CD4-positive, alpha-beta T cell treated with Interleukin-17A for 4 hours (primary cell): ENCODE measurements around the gene SHISA2.
"Not testable (repeated sequence)": the region's sequence is repeated elsewhere in the genome, so short reads cannot be mapped to it uniquely, and the experiment has no call there.

Experiments
- DNase-seq: peaks from one replicate; pipeline ENCODE4 v3.0.0-alpha.2; 2020; ENCODE audit warnings: mixed read lengths

SHISA2 gene

DNA sequence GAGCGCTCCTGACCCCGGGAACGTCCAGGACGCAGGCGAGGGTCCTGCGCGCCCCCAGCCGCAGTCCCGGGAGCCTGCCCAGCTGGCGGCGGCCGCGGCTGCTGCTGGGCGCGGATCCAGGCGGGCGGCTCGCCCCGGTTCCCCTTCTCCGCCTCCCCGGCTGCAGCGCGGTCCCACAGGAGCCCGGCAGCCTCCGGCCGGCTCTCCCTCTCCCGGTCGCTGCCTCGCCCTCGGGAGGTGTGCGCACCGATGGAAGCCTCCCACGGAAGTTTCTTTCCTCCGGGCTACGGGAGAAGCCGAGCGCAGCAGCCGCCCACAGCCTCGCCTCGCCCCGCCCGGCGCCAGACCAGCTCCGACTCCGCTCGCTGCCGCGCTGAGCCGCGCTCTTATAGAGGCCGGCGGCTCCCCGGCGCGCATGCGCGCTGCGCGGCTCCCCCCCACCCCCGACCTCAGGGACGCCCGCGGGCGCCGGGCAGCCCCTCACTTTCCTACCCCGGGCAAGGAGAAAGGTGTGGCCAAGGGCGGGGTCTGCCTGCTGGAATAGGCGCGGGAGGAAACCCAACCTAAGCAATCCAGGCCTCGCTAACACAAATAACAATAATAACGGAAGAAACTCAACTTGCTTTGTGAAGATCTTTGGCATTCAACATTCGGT lies at the start of gene SHISA2:
SHISA2 (minus strand) TSS at position 360 of the 655 bp plus-strand sequence. CDS start 1,041 bp downstream, outside the sequence.
- peak; percentile 67 for DNase-seq

DNA sequence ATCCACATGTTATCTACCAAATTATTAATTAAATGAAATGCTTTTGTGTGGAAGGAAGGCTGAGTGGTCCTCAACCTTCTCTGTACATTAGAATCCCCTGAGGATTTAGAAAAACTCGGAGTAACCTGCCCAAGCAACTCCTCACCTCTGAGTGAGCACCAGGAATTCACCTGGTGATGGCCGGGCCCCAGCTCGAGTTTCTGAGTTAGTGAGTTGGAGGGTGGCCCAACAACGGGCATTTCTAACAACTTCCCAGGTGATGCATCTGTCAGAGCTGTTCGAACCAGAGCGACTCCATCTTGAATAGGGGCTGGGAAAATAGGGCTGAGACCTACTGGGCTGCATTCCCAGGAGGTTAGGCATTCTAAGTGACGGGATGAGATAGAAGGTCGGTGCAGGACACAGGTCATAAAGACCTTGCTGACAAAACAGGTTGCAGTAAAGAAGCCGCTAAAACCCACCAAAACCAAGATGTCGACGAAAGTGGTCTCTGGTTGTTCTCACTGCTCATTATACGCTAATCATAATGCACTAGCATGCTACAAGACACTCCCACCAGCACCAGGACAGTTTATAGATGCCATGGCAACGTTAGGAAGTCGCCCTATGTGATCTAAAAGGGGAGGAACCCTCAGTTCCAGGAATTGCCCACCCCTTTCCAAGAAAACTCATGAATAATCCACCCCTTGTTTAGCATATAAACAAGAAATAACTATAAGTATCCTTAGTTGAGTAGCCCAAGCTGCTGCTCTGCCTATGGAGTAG lies 44.2 kb upstream of the SHISA2 start:
- DNase-seq = no peak

DNA sequence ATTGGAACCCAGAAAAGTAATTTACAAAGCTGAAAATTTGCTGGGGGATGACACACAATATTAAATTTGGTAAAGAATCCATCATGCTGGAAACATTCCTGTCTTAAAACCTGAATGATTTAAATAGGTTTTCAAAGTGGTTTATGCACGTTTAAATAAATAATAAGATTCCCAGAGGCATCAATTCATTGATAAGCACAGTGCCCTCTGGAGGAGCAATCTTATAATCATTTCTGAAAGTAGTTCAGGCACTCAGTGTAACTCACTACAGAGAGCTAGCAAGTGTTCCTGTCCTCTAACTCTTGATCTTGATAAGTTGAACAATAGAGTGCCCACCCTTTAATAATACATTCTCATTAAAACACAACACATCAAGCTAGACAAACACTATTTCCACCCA lies 43.5 kb upstream of the SHISA2 start:
- DNase-seq = no peak

DNA sequence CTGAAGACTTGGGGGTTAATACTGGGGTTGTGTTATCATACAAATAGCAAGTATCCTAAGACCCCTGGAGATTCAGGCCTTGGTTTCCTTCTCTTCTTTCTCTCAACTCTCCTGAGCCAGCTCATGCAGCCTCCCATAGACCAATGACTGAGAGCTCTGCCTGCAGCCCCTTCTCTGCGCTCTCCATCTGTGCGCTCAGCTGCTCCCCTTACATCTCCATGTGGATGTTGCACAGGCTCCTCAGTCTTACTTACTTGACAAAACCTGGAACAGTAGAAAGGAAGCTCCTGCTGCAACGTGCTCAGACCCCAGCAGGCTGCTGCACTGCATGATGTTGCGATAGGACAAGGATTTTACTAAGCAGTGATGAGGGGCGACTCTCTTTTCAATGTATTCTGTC lies 25.0 kb upstream of the SHISA2 start:
- DNase-seq = not testable (repeated sequence)

DNA sequence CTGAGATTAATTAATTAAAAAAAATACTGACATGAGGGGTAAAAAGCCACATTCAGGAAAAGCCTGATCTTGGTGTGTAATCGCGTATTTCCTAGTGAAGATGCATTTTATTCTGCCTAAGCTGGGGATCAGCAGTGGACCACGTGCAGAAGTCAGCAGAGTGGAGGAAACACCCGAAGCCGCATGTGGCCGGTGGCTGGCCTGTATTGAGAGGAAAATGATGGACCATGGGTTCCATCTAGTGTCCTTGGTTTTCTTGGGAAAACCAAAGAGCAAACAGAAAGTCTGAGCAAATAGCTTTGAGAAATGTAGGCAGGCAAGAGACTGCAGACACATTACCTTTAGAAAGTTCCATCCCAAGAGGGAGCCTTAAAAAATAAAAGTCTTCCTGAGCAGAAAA lies 23.7 kb upstream of the SHISA2 start:
- no peak for DNase-seq

DNA sequence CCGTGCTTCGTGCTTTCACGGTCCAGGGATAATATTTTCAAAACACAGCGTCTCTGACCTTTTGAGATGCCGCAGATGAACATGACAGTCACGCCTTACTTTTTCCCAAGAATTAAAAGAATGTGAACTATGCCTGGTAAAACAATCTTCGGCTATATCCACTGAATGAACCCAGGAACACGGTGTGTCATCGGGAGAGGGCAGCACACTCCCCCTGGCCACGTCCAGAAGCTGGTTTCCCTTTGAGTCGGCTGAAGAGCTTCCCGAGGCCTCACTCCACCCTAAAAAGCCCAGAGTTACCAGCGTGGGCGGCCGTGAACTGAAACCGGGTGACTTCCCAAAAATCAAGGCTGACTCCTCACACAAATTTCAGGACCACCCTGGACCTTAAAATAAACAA lies 22.9 kb upstream of the SHISA2 start:
- no peak for DNase-seq

DNA sequence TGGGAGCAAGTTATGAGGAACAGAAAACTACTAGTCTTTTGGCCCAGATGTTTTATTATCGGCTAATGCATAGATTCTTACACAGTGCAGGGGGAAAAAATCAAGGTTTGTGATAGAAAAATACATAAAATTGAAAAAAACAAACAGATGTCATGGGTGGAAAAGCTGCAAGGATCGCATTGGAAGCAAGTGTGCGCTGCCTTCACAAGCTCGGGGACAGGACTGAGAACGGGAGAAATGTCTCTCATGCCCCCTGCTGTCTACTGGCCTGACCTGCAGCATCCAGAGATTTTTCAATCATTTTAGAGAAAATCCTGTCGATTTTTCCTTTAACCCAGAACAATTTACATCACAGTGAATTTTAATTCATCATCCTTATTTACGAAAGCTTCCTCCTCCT lies 20.5 kb upstream of the SHISA2 start:
- not testable (repeated sequence) for DNase-seq

DNA sequence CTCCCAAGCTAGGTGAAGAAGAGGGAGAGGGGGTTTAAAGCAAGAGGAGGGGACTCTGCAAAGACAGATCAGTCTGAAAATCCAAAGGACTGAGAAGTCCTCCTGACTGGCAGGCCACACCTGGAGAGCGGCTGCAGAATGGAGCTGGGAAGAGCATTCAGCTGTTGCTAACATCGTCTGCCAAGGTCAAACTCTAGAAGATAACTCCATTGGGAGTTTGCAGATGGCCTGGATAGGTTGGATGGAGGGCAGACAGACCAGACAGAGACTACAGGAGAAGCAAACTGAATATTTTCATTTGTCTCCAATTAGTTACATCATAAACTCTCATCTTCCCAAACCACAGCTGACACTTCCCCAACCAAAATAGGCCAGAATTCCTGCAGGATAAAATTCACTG lies 19.9 kb upstream of the SHISA2 start:
- no peak for DNase-seq

DNA sequence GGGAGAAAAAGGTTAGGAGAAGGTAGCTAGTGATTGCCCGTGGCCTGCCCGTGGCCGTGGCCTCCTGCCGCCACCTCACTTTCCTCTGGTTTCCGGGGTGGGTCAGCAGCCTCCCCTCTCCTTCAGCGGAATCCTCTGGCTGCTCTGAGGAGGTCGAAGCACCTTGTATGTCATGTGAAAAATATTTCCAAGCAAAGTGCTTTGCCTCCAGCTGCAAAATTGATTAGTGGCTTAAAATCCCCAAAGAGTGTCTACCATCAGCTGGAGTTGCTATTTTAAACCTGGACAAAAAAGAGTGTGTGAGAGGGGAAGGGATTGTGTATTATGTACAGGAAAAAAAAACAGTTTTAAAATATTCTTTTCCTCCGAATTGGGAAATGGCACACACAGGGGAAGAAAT lies 17.8 kb upstream of the SHISA2 start:
- not testable (repeated sequence) for DNase-seq

DNA sequence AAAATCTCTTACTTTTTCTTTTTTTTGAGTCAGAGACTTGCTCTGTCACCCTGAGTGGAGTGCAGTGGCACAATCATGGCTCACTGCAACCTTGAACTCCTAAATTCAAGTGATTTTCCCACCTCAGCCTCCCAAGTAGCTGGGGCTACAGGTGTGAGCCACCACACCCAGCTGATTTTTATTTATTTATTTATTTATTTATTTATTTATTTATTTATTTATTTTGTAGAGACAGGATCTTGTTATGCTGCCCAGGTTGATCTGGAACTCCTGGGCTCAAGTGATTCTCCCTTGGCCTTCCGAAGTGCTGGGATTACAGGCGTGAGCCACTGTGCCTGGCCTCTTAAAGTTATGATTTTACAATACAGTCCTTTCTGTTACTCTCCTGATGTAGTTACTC lies 16.6 kb upstream of the SHISA2 start:
- not testable (repeated sequence) for DNase-seq

DNA sequence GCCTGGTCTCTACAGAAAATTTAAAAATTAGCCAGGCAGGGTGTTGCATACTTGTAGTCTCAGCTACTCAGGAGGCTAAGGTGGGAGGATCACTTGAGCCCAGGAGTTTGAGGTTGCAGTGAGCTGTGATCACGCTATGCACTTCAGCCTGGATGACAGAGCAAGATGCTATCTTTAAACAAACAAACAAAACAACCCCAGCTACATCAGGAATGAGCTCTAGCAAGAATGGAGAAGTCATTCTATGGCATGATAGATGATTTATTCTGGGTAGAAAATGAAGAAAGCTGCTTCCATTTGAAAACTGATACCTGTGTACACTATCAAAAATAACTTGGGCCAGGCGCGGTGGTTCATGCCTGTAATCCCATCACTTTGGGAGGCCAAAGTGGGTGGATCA lies 15.8 kb upstream of the SHISA2 start:
- no peak for DNase-seq

DNA sequence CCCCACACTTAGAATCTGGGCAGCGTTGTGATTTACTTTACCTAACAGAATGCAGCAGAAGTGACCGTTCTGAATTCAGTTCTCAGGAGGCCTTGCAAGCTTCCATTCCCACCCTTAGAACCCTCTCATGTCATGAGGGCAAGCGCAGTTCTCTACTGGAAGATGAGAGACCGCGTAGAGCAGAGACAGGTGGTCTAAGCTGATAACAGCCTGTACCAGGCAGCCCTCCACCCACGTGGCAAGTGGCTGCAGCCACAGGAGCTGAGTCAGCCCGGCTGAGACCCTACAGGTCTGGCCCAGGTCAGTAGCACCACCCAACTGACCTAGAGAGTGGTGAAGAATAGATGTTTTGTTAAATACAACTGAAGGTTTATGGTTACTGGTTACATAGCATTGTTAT lies 14.7 kb upstream of the SHISA2 start:
- not testable (repeated sequence) for DNase-seq

DNA sequence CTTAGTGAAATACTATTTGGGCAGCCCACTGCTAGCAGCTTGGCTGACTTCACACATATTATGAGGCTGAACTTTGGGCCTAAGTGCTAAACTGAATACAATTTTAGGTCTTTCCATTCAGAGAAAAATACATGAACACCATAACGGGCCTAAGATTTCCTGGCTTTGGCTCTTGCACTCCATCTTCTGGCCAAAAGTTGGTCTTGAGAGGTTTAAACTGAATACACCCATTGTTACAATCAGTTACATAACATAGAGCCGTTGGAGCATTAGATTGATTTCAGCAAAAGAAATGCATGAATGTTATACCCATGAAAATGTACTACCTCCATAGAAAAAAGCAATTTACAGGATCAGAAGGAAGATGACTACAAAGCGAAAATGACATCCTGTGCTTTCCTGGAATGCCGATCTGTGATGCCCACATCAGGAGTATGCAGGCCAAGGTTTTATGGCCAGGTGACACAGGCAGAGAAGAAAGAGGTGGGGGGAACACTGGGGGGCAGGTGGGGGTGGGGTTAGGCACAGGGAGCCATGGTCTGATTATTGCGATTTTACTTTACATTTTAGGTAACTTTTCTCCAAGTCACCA lies 11.1 kb upstream of the SHISA2 start:
- peak; percentile 54 for DNase-seq

DNA sequence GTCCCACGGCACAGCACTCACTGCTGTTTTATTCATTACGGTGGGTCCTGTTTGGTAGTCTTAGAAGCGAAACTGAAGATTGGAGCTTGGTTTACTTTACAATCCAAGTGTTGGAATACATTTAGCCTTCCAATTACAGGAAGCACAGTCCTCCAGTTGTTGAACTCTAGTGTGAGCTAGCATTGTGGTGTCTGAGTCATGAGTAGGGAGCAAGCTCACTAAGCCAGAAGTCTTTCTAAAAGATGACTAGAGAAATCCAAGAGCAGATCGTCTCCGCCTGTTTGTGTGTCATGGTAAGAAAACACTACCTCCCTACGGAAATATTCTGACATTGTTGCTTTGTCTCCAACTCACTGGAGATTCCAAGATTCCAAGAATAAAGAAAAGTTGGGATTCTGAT lies 10.1 kb upstream of the SHISA2 start:
- no peak for DNase-seq

DNA sequence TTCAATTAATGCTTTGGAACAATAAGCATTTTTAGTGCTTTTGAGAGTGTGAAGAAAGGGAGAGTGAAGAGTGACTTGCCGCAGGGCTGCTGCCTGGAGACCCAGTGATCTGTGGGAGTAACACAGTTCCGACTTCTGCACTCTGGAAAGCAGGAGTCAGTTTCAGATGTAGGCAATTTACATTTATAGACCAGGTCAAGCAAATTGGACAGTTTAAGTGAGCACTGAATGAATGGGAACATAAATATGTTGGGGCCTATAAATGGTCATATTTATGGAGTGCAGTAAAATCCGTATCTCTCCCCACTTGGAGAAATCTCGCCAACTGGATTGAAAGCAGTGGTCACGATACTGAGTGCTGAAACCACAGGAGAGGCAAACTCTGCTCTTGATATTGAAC lies 9.4 kb upstream of the SHISA2 start:
- DNase-seq = no peak

DNA sequence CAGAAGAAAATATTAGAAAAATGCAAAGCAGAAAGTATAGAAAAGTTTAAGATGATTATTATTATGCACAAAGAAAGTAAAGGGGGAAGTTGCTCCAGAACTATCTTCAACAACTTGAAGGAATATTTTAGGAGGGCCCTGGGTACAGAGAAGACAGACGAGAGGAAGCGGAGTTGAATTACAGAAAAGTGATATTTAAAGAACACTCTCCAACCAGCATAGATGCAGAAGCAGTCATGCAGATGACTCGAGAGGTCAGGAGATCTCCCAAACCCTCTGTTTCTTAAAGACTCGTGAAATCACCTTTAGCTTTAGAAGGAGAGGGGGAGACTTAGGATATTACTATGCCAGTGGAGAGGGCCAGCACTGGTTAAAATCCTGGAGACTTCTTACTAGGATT lies 8.5 kb upstream of the SHISA2 start:
- DNase-seq = no peak

DNA sequence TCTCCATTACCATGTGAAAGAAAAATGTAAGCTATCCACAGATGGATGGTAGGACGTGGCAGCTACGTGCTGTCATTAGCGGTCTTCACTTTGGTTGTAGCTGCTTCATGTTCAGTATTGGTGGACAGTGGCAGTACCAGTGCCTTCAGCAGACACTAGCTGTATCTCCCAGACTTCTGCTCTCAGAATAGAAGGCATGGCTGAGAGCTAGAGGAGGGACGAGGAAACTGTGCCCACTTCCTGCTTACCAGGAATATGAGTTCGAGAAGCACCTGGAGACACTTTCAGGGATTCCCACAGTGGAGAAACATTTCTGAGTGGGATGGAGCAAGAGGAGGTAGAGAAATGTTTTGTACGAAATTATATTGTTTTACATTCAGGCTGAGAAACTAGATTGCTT lies 6.9 kb upstream of the SHISA2 start:
- no peak for DNase-seq

DNA sequence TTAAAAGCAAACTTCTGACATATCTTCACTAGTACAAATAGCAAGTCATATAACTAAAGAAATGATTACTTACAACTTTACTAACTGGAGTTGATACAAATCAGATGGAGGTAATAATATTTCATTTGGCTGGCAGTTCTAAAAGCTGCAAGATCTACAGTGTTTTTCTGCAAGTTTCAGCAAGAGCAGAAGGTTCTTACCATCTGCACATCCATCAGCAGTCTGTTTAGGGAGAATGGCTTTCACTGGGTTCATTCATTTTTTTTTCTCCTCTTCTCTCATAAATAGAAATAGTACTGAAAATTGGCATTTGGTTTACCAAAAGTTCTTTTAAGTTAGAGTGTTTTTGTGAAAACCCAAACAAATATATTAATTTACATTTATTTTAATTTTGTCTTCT lies 3.1 kb upstream of the SHISA2 start:
- no peak for DNase-seq

DNA sequence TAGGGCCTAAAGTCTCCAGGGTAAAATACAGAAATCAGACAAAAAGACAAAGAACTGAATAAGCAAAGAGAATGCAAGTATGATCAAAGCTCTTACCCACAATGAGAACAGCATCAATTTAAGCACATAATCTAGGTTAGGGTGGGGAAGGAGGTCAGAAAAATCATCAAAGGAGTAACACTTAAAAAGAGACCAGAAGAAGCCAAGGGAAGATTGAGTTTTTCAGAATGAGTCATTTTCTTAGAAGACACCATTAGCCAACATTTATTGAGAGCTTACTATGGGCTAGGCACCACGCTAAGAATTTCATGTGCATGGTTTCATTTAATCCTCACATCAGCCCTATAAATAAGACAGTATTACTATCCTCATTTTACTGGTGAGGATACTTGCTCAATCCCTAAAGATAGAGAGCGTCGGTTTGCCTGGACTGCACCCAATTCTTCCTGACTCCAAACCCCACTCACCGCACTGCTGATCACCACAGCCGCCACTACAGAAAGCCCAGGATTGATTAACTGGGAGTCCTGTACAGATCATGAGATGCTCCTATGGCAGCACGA lies 1.7 kb upstream of the SHISA2 start:
- DNase-seq = no peak

DNA sequence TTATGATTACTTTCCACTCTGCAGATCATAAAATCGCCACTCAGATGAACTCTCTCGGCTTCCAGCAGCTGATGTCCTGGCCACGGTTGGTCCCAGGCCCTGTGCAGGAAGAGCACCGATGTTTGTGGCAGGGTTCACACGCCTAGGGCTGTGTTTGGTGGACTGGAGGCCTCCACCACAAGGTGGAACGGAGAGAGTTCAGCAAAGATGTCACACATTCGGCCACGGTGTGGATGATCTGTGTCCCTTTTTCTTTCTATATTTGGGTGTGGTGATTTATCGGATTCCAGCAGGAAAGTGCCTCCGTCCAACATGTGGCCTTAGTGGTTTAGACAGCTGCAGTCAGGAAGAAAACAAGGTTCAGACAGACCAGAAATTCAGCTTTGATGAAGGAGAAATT lies 521 bp upstream of the SHISA2 start:
- DNase-seq = no peak

DNA sequence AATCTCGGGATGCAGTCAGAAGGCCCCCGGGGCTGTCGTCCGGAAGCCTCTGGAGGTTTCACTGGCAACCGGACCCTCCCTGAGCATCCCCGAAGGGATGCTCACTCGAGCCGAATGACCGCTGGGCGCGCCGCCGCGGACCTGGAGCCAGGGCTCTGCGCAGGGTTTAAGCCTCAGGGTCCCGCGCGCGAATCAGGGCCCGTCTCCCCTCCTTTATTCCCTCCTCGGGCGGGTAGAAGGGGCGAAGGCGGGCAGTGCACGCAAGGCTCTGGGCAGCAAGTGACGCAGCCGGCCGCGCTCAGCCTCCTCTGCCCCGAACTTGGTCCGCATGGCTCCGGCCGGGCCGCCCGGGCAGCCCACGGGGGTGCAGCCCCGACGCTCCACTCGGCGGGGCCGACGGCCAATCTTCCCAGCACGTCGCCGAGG lies 572 bp downstream of the SHISA2 start:
- peak; percentile 3 for DNase-seq

DNA sequence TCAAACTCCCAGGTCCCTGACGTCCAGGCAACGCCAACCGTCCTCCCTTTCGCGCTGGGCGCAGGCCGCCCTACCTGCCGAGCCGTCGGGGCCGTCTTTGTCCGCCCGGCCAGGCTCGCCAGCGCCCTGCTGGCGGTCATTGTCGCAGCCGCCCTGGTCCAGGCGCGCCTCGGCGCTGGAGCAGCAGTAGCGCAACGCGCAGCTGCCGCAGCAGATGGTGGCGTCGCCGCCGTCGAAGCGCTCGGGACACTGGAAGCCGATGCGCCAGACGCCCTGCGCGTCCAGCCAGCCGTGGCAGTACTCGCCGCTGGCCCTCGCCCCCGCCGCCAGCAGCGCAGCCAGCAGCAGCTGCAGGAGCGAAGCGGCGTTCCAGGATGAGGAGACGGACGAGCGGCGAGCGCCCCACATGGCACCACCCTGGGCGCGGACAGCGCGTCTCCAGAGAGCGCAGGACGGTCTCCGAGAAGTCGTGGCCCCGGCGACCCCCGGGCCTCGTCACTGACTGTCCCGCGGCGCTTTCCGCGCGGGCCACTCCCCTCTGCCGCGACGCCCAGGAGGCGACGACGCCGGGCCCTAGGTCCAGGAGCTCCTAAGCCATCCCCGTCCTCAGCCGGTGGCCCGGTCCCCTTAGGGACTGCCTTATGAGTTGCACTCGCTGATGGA lies 1.1 kb downstream of the SHISA2 start:
- DNase-seq = peak; percentile 10

DNA sequence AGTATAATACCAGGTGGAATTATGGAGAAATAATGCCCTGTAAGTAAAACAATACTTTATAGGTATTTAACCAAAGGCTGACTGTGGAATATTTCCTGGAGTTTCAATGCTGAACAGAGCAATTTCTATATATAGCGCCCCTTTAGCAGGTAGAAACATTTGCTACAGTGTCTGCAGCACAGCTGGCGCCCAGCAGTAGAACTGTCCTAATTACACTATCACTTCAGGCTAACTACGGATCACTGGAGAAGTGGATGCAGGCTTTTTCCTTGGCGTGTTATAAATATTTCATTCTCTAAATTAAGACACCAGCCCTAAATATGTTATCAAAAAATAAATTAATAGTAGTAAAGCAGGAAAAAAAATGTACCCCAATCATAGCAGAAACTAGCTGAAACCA lies 3.1 kb downstream of the SHISA2 start:
- DNase-seq = no peak
